Measurements from ENCODE around the gene LOXL4. TPM values are rescaled to one million over a fixed set of nuclear protein-coding genes. Genes with fewer than 3 reads are reported as not detected.

The LOXL4 gene
- total RNA-seq, 8 experiments from 2014 or later: 0.52 to 176 (median 1.9) TPM

DNA sequence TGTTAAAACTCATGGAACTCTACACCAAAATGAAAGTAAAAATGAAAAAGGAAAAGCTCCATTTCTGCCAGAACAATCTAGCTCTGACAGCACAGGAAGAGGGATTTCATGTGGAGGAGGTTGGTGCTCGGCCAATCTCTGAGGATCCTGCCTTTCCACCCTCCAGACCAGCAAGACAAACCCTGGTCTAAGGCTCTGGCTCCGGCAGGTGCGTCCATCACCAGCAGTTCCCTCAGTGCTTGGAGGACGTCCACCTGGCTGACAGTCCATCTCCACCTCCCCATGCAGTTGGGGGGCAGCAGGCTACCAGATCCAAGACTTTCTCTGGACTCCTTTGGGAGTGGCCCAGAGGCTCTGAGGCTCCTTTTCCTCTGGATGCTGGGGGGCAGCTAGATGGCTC lies 25.0 kb upstream of the LOXL4 start:
- in situ Hi-C loops (cut with MboI; ENCODE audit: low pct_unique_long_range_greater_than_20kb in 2 of 9, low sequenced_read_pairs in 9 of 9, unreplicated experiment in 9 of 9): no loop called here
- peaks cover 0 to 7% of the 10 kb centered on the region in 2 donors for H3K4me1 ChIP-seq (replicated peaks in 1 of 2)
- H3K4me3 ChIP-seq: no peak overlapping the region
- ATAC-seq (replicated peaks in 6 of 8): no peak
- 60 to 100% (median 88%) methylated on average over 1 to 2 of the region's 4 CpGs; no CpG with 5 or more reads in 5 of the 10 experiments for WGBS, 10 experiments
- no peak overlapping the region for H3K27ac ChIP-seq

DNA sequence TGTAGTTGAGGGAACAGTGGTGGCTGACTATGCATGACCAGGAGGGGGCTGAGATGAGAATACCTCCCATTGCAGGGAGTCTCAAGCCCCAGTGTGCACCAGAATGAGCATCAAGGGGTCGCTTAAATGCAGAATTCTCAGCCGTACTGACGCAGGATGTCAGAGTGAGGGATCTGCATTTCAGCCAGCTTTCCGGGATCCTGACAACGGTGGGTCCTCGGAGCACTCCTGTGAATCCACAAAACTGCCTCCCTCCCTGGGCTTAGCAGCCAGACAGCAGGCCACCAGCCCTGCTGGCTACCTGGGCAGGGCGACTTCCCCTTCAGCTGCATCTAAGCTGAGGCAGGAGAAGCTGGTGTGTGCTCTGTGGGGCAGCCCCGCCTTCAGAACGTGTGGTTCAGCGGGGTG lies 21.8 kb upstream of the LOXL4 start:
- Histone ChIP-seq H3K27ac (no peak overlapping the region), H3K4me1 (replicated peaks in 1 of 2) (peaks cover 0 to 19% of the 10 kb centered on the region in 2 donors), H3K4me3 (no peak overlapping the region)
- WGBS, 10 experiments: 58 to 72% (median 71%) methylated on average over 3 to 6 of the region's 10 CpGs; no CpG with 5 or more reads in 7 of the 10 experiments
- no peak for ATAC-seq (replicated peaks in 6 of 8)
- in situ Hi-C loops (cut with MboI; ENCODE audit: low pct_unique_long_range_greater_than_20kb in 2 of 9, low sequenced_read_pairs in 9 of 9, unreplicated experiment in 9 of 9): no loop called here

DNA sequence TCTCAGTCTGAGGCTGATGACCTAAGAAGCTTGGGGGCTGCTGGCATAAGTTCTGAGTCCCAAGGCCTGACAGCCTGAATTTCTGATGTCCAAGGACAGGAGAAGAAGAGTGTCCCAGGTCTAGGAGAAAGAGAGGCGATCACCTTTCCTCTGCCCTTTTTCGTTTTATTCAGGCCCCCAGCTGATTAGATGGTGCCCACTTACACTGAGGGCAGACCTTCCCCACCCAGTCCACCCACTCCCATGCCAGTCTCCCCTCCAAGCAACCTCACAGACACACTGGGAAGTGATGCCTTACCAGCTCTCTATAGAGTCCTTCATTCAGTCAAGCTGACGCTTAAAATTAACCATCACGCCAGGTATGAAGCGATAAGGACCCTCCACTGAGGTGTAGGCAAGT lies 19.3 kb upstream of the LOXL4 start:
- no peak for ATAC-seq (replicated peaks in 6 of 8)
- Histone ChIP-seq H3K4me1 (replicated peaks in 1 of 2) (peaks cover 0 to 19% of the 10 kb centered on the region in 2 donors), H3K4me3 (no peak overlapping the region), H3K27ac (no peak overlapping the region)
- 50 to 100% (median 82%) methylated on average over 1 to 4 of the region's 5 CpGs; no CpG with 5 or more reads in 2 of the 10 experiments for WGBS, 10 experiments
- in situ Hi-C loops (cut with MboI; ENCODE audit: low pct_unique_long_range_greater_than_20kb in 2 of 9, low sequenced_read_pairs in 9 of 9, unreplicated experiment in 9 of 9): no loop called here

DNA sequence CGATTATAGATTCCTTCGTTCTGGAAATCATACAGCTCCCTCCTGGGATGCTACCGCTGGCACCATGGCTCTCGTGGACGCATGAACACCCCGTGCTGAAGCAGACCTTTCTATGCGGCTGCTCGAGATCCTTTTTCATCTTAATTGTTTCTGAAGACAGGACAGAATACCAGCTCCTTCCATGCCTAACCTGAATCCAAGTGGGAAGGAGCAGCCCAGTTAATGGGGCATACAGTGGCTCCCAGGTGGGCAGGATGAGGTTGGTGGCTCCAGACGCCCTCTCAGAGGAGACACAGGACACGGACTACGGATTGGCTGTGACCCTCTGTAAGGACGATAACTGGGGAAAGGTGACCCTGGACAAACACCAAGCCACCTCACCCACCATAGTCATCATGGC lies 18.4 kb upstream of the LOXL4 start:
- no peak overlapping the region for H3K27ac ChIP-seq

DNA sequence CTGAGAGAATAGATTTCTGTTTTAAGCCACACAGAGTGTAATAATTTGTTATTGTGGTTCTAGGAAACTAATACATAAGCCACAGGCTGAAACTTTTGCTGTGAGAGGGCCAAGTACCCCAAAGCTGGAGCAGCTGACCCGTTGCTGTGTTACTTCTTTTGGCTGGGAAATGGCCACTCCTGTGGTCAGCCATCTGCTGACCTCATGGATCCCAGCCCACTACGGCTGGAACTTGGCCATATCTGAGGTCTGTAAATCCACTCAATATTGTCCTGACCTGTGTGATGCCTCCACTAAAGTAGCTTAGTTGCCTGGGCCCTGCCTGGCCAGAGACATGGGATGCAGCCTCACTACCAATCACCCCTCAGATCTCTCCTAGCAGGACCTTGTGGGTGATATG lies 17.4 kb upstream of the LOXL4 start:
- in situ Hi-C loops (cut with MboI; ENCODE audit: low pct_unique_long_range_greater_than_20kb in 2 of 9, low sequenced_read_pairs in 9 of 9, unreplicated experiment in 9 of 9): no loop called here
- WGBS, 10 experiments: 0 to 100% (median 60%) methylated on average over 1 to 2 of the region's 2 CpGs; no CpG with 5 or more reads in 4 of the 10 experiments
- no peak overlapping the region for H3K4me3 ChIP-seq
- ATAC-seq (replicated peaks in 6 of 8): peak in 2 of 8 experiments; percentile 41 to 78
- H3K4me1 ChIP-seq (replicated peaks in 1 of 2): peaks cover 0 to 16% of the 10 kb centered on the region in 2 donors
- H3K27ac ChIP-seq: no peak overlapping the region

More for the DNA sequence above, 18.4 kb upstream of the LOXL4 start:
- H3K4me1 ChIP-seq (replicated peaks in 1 of 2): peaks cover 0 to 19% of the 10 kb centered on the region in 2 donors
- in situ Hi-C loops (cut with MboI; ENCODE audit: low pct_unique_long_range_greater_than_20kb in 2 of 9, low sequenced_read_pairs in 9 of 9, unreplicated experiment in 9 of 9): no loop called here
- WGBS, 10 experiments: 75 to 91% (median 84%) methylated on average over 3 to 11 of the region's 12 CpGs; no CpG with 5 or more reads in 1 of the 10 experiments
- no peak for ATAC-seq (replicated peaks in 6 of 8)
- H3K4me3 ChIP-seq: no peak overlapping the region

DNA sequence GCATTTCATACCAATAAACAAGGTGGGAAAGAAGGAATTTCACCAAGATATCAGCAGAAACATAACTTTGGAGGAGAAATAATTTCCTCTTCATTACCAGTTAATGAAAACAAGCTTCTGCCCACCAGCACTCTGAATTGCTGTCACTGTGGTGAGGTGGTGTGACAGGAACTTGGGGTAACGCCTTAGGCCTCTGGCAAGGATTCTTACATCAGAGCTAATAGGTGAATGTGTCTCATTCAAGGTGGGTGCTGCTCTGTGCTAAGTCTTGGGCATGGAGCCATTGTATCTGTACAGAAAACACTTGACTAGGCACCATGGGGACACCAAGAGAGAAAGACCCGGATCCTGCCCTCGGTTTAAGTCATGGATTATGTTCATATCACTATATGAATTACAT lies 8.3 kb upstream of the LOXL4 start:
- no peak overlapping the region for H3K4me3 ChIP-seq
- ATAC-seq (replicated peaks in 6 of 8): no peak
- no peak overlapping the region for H3K27ac ChIP-seq
- H3K4me1 ChIP-seq (replicated peaks in 1 of 2): no peaks in the 10 kb centered on the region
- 40 to 100% (median 85%) methylated on average over 1 to 3 of the region's 3 CpGs; no CpG with 5 or more reads in 1 of the 10 experiments for WGBS, 10 experiments
- in situ Hi-C loops (cut with MboI; ENCODE audit: low pct_unique_long_range_greater_than_20kb in 2 of 9, low sequenced_read_pairs in 9 of 9, unreplicated experiment in 9 of 9): no loop called here

DNA sequence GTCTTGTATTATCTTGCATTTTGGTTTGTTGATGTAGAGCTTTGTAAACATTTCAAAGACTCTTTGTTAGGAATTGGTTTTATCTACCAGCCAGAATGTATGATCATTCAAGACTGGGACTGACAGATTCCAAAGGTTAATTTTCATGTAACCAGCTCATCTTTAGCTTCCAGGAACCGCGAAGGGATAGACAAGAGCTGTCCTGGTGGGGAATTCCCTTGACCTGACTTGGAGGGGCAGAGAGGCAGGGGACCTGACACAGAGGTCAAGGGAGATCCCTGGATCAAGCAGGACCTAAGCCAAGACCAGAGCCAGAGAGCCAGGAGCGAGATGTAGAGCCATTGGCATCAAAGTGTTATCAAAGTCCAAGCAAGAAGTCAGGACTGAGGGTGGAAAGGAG lies 6.6 kb upstream of the LOXL4 start:
- 20 to 100% (median 90%) methylated on average over 1 to 3 of the region's 3 CpGs; no CpG with 5 or more reads in 5 of the 10 experiments for WGBS, 10 experiments
- Histone ChIP-seq H3K4me1 (replicated peaks in 1 of 2) (peaks cover 8 to 9% of the 10 kb centered on the region in 2 donors), H3K4me3 (no peak overlapping the region), H3K27ac (no peak overlapping the region)
- in situ Hi-C loops (cut with MboI; ENCODE audit: low pct_unique_long_range_greater_than_20kb in 2 of 9, low sequenced_read_pairs in 9 of 9, unreplicated experiment in 9 of 9): no loop called here
- no peak for ATAC-seq (replicated peaks in 6 of 8)

DNA sequence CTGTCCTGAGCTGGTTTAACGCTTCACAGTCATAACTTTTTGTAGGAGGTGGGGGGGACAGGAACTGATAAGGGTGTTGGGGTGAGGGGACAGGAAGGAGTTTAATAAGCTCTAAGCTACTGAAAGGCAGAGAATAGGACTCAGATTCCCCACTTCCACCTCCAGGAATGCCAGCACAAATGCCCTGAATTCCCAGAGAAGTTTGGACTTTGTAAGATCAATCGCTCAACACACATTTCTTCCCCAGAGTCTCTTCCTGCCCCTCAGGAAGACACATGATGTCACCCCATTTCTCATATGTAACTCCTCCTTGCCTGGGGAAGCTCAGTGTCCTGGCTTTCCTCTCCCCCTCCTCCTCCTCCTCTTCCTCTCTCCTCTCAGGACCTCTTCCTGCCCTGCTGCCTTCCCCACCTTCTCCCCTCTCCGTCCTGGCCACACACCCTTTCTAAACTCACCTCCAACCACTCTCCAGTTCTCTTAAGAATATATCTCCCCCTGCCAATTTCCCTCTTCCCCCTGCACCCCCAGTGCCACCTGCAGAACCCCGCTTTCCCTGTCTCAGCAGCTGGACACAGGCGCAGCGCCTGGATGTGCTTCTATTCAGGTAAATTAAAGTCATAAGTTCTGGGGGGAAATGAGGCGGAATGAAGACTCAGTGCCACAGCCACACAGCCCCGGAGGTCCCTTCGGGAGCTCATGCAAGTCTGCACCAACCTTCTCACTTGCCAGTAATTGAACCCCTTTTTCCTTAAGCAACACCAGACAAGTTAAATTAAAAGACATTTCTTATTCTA lies 5.3 kb upstream of the LOXL4 start:
- in situ Hi-C loops (cut with MboI; ENCODE audit: low pct_unique_long_range_greater_than_20kb in 2 of 9, low sequenced_read_pairs in 9 of 9, unreplicated experiment in 9 of 9): no loop called here
- Histone ChIP-seq H3K4me3 (no peak overlapping the region), H3K4me1 (replicated peaks in 1 of 2) (peaks cover 12 to 21% of the 10 kb centered on the region in 2 donors), H3K27ac (no peak overlapping the region)
- WGBS, 10 experiments: 80 to 100% (median 80%) methylated on average over 2 of the region's 9 CpGs; no CpG with 5 or more reads in 7 of the 10 experiments
- no peak for ATAC-seq (replicated peaks in 6 of 8)

DNA sequence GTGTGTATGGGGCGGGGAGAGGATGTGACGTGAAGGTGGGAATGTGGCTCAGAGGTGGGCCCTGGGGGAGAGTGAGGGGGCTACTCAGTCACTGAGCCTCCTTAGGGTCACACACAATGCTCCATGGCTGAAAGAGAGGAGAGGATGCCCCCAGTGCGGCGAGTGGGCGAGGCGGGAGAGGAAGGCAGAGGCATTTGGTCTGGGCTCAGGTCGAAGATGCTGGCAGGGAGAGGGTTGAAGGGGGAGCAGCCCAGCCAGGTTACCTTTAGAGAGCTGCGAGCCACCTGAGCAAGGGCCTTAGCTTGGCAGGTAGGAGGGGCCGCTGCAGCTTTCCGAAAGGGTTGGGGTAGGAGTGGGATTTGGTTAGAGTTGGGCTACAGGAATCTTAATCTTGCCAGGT lies 4.7 kb upstream of the LOXL4 start:
- no peak for ATAC-seq (replicated peaks in 6 of 8)
- Histone ChIP-seq H3K4me1 (replicated peaks in 1 of 2) (peaks cover 17 to 23% of the 10 kb centered on the region in 2 donors), H3K4me3 (no peak overlapping the region), H3K27ac (no peak overlapping the region)
- 70 to 93% (median 84%) methylated on average over 2 to 5 of the region's 10 CpGs; no CpG with 5 or more reads in 7 of the 10 experiments for WGBS, 10 experiments
- in situ Hi-C loops (cut with MboI; ENCODE audit: low pct_unique_long_range_greater_than_20kb in 2 of 9, low sequenced_read_pairs in 9 of 9, unreplicated experiment in 9 of 9): no loop called here

DNA sequence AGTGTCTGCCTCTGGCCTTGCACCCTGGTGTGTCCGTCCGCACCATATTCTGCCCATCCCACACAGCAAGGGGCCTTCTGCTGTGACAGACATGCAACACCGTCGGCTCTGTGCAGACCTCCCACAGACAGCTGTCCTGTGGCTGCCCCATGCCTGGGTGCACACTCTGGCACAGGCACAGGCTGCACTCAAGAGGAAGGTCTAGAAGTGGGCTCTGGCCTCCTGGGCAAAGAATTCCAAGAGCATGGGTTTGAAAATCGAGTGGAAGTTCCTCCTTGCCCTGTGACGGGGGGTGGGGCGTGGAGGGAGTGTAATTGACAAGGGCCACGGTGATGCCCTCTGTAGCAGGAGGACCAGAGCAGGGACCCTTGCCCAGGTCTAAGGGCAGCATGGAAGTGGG lies 4.3 kb upstream of the LOXL4 start:
- in situ Hi-C loops (cut with MboI; ENCODE audit: low pct_unique_long_range_greater_than_20kb in 2 of 9, low sequenced_read_pairs in 9 of 9, unreplicated experiment in 9 of 9): no loop called here

DNA sequence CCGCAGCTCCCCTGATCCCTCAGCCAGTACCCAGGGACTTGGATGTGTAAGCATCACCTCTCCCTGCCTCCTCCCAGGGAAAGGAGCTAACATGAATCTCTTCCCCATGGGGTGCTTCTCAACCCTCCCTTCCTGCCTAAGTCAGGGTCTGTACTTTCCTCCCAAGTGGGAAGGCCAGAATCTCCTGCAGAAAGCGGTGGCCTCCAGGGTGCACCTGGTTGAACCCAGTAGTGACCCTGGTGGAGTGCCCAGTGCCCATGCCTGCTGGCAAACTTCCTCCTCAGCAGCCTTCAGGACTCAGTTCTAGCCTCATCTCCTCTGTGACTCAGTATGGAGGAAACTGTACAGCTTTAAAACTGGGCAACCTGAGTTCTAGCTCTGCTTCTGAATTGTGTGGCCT lies 2.8 kb upstream of the LOXL4 start:
- in situ Hi-C loops (cut with MboI; ENCODE audit: low pct_unique_long_range_greater_than_20kb in 2 of 9, low sequenced_read_pairs in 9 of 9, unreplicated experiment in 9 of 9): no loop called here
- 80 to 85% methylated on average over 1 to 2 of the region's 2 CpGs; no CpG with 5 or more reads in 8 of the 10 experiments for WGBS, 10 experiments
- H3K4me1 ChIP-seq (replicated peaks in 1 of 2): peaks cover 23 to 34% of the 10 kb centered on the region in 2 donors
- no peak overlapping the region for H3K4me3 ChIP-seq
- no peak overlapping the region for H3K27ac ChIP-seq
- ATAC-seq (replicated peaks in 6 of 8): no peak

More for the DNA sequence above, 4.3 kb upstream of the LOXL4 start:
- Histone ChIP-seq H3K4me3 (no peak overlapping the region), H3K27ac (no peak overlapping the region), H3K4me1 (replicated peaks in 1 of 2) (peaks cover 20 to 27% of the 10 kb centered on the region in 2 donors)
- no peak for ATAC-seq (replicated peaks in 6 of 8)
- 88 to 93% methylated on average over 3 to 4 of the region's 8 CpGs; no CpG with 5 or more reads in 8 of the 10 experiments for WGBS, 10 experiments

DNA sequence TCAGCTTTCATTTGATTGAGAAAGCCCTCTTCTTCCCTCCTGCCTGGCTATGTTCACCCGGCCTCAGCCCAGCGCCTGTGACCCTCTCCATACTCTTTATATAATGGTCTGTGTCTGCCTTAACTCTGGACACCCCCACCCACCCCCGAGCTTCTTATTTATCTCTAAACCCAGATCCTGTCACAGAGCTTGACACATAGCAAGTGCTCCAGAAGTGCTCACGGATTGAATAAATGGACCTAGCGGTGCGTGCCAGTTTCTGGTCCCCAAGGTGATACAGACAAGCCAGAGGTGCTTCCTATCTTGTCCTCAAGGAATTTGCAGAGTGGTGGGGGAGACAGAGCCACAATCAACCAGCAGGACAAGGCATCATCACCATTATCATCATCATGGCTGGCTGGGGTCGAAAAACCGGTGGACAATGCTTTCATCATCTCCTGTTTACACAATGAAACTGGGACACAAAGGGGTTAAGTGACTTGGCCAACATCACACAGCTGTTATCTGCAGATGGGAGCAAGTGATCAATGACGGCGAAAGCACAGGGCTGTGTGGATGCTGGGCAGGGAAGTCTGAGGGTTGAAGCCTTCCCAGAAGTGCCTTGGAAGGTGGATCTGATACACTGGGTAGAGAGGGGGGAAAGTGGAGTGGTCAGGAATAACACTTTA lies 2.2 kb upstream of the LOXL4 start:
- Histone ChIP-seq H3K27ac (no peak overlapping the region), H3K4me3 (no peak overlapping the region), H3K4me1 (replicated peaks in 1 of 2) (peaks cover 26 to 38% of the 10 kb centered on the region in 2 donors)
- WGBS, 10 experiments: 8 to 83% (median 60%) methylated on average over 1 to 5 of the region's 10 CpGs; no CpG with 5 or more reads in 3 of the 10 experiments
- in situ Hi-C loops (cut with MboI; ENCODE audit: low pct_unique_long_range_greater_than_20kb in 2 of 9, low sequenced_read_pairs in 9 of 9, unreplicated experiment in 9 of 9): no loop called here
- no peak for ATAC-seq (replicated peaks in 6 of 8)

DNA sequence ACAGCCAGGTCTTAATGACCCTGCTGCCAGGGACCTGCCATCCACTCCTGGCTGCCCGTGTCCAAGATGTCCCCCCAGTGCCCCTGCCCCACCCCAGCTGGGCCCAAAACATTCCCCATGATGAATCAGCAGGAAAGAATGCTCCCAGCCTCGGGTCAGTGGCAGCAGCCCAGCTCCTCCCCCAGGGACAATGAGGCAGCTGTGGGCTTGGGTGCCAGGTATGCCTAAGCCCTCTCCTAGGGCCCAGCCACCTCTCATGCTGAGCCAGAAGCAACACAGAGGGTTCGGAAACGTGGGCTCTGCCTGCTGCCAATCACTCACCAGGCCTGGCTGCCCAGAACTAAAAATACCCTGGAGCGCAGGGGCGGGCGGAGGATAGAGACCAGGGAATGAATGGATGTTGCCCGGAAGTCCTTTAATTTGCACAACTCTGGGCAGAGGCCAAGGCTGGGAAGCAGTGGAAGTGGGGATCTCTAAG lies 1.5 kb upstream of the LOXL4 start:
- in situ Hi-C loops (cut with MboI; ENCODE audit: low pct_unique_long_range_greater_than_20kb in 2 of 9, low sequenced_read_pairs in 9 of 9, unreplicated experiment in 9 of 9): no loop called here
- WGBS, 10 experiments: 20 to 73% methylated on average over 1 to 3 of the region's 8 CpGs; no CpG with 5 or more reads in 8 of the 10 experiments
- no peak overlapping the region for H3K4me3 ChIP-seq
- H3K4me1 ChIP-seq (replicated peaks in 1 of 2): peaks cover 26 to 38% of the 10 kb centered on the region in 2 donors
- ATAC-seq (replicated peaks in 6 of 8): peak; percentile 7 to 57 (median 20)
- no peak overlapping the region for H3K27ac ChIP-seq

Measured in motor neuron (in vitro differentiated cells).